ENCODE measurements around the gene FMNL2. TPM values are rescaled to one million over a fixed set of nuclear protein-coding genes. Genes with fewer than 3 reads are reported as not detected.

FMNL2 gene
- total RNA-seq, 3 donors from 2014 or later (not counting 1 experiment from before 2014, with no cell fraction given), result 0.34 to 3.0 (median 0.78) TPM

DNA sequence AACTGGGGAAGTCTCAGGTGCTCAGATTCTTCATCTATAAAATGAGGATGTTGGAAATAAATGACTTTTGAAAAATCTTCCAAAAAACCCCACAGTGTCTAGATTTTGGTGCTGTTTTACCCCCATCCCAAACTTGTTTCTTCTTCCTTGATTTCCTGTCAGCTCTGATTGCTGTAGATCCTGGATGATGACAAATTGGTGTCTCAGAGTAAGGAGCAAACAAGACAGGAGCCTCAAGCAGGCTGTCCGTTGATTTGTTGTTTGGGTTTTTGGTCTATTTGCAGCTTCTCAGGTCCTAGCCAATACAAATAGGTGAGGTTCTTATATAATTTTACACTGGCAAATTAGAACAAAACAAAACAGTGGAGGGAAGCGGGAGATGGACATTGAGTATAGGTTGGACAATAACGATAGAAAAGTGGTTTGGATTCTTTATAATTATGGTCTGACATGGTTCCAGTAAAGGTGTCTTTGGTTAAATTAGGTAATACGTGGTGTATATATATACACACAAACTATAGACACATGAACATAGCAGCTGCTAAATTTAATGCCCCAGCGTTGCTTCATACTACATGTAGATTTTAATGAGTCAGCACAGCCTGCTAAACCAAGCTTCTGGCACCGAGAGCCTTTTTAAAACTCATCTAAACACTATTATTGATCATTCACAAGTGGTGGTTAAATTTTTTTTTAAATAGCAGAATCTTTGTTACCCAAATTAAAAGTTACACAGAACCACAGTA, 142.5 kb downstream of the FMNL2 start:
- Mint-ChIP-seq H3K9me3 (no peaks in the 10 kb centered on the region), H3K4me3 (no peak overlapping the region), H3K27me3 (ENCODE audit: low read depth in 2 of 2) (peaks cover 0 to 4% of the 10 kb centered on the region in 2 donors), H3K4me1 (no peaks in the 10 kb centered on the region), H3K36me3 (no peaks in the 10 kb centered on the region), H3K27ac (no peak overlapping the region)
- Histone ChIP-seq H3K4me1 (ENCODE audit: control insufficient read depth, insufficient read depth, low read length) (no peaks in the 10 kb centered on the region), H3K9me3 (ENCODE audit: control insufficient read depth, insufficient read depth, low read length) (no peaks in the 10 kb centered on the region), H3K4me3 (ENCODE audit: low read length) (no peak overlapping the region), H3K36me3 (ENCODE audit: control insufficient read depth, insufficient read depth, low read length) (no peaks in the 10 kb centered on the region), H3K27ac (ENCODE audit: low read length) (no peak overlapping the region), H3K27me3 (ENCODE audit: control insufficient read depth, insufficient read depth, low read length) (no peaks in the 10 kb centered on the region)
- ATAC-seq, result no peak
- intact Hi-C loops (cut with micrococcal nuclease), result no loop called here
- DNase-seq, result no peak
- TF ChIP-seq, protein P1, sequence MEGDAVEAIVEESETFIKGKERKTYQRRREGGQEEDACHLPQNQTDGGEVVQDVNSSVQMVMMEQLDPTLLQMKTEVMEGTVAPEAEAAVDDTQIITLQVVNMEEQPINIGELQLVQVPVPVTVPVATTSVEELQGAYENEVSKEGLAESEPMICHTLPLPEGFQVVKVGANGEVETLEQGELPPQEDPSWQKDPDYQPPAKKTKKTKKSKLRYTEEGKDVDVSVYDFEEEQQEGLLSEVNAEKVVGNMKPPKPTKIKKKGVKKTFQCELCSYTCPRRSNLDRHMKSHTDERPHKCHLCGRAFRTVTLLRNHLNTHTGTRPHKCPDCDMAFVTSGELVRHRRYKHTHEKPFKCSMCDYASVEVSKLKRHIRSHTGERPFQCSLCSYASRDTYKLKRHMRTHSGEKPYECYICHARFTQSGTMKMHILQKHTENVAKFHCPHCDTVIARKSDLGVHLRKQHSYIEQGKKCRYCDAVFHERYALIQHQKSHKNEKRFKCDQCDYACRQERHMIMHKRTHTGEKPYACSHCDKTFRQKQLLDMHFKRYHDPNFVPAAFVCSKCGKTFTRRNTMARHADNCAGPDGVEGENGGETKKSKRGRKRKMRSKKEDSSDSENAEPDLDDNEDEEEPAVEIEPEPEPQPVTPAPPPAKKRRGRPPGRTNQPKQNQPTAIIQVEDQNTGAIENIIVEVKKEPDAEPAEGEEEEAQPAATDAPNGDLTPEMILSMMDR (IDR thresholded peaks at IDR 0.05), result no peak
- WGBS (ENCODE audit: insufficient coverage), result 57% methylated on average over 1 of the region's 6 CpGs

DNA sequence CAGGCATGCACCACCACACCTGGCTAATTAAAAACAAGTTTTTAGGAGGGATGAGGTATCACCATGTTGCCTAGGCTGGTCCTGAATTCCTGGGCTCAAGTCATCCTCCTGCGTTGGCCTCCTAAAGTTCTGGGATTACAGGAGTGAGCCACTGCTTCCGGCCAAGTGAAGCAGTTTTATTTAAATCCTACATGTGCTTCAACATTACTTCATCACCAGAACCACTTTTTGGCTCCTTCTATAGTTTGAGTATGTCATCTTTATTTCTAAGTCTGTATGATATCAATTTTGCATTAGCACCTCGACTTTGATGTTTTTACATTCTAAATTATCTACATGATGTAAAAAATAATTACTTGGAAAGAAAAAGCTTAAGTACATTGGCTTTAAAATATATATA, 144.3 kb downstream of the FMNL2 start:
- Mint-ChIP-seq H3K27ac (no peak overlapping the region), H3K36me3 (no peaks in the 10 kb centered on the region), H3K27me3 (ENCODE audit: low read depth in 2 of 2) (peaks cover 0 to 4% of the 10 kb centered on the region in 2 donors), H3K4me3 (no peak overlapping the region), H3K9me3 (no peaks in the 10 kb centered on the region), H3K4me1 (no peaks in the 10 kb centered on the region)
- ATAC-seq (no peak), DNase-seq (no peak)
- no peaks in the 10 kb centered on the region for H3K36me3 ChIP-seq (ENCODE audit: control insufficient read depth, insufficient read depth, low read length)
- no peaks in the 10 kb centered on the region for H3K4me1 ChIP-seq (ENCODE audit: control insufficient read depth, insufficient read depth, low read length)
- TF ChIP-seq, protein P1 (IDR thresholded peaks at IDR 0.05), result no peak
- H3K4me3 ChIP-seq (ENCODE audit: low read length), result no peak overlapping the region
- no peaks in the 10 kb centered on the region for H3K9me3 ChIP-seq (ENCODE audit: control insufficient read depth, insufficient read depth, low read length)
- WGBS (ENCODE audit: insufficient coverage), result 88% methylated on average over 1 of the region's 3 CpGs
- intact Hi-C loops (cut with micrococcal nuclease), result no loop called here
- no peaks in the 10 kb centered on the region for H3K27me3 ChIP-seq (ENCODE audit: control insufficient read depth, insufficient read depth, low read length)
- H3K27ac ChIP-seq (ENCODE audit: low read length), result no peak overlapping the region

DNA sequence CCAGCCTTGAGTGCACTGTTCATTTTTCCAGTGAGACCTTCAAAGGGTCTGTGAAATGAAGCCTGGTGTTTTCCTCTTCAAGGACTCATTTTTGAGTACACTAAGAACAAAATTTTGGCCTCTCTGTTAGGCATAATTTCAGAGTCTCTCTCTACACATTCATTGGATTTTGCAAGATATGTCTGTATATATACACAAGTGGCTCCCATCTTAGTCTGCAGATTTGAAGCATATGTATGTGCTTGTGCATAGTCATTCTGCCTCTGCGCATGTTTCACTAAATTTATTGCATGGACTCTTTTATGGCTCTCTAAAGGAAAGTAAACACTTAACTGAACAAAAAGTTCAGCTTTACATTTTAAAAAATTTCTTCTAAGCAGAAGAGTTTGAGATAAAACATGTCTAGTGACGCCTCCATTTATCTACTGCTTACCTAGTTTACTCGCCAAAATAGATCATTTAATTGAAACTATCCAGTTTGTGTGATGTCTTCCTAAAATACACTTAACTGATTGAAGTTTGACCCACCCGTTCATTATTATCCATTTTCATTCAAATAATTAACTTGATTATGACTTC, 145.9 kb downstream of the FMNL2 start:
- Histone ChIP-seq H3K27me3 (ENCODE audit: control insufficient read depth, insufficient read depth, low read length) (no peaks in the 10 kb centered on the region), H3K4me3 (ENCODE audit: low read length) (no peak overlapping the region), H3K36me3 (ENCODE audit: control insufficient read depth, insufficient read depth, low read length) (no peaks in the 10 kb centered on the region), H3K9me3 (ENCODE audit: control insufficient read depth, insufficient read depth, low read length) (no peaks in the 10 kb centered on the region), H3K27ac (ENCODE audit: low read length) (no peak overlapping the region), H3K4me1 (ENCODE audit: control insufficient read depth, insufficient read depth, low read length) (no peaks in the 10 kb centered on the region)
- TF ChIP-seq, protein P1 (IDR thresholded peaks at IDR 0.05), result no peak
- H3K27ac Mint-ChIP-seq, result no peak overlapping the region
- no peaks in the 10 kb centered on the region for H3K9me3 Mint-ChIP-seq
- intact Hi-C loops (cut with micrococcal nuclease), result no loop called here
- H3K27me3 Mint-ChIP-seq (ENCODE audit: low read depth in 2 of 2), result peaks cover 0 to 4% of the 10 kb centered on the region in 2 donors
- 93% methylated on average over 4 of the region's 4 CpGs for WGBS (ENCODE audit: insufficient coverage)
- DNase-seq (no peak), ATAC-seq (no peak)
- no peaks in the 10 kb centered on the region for H3K4me1 Mint-ChIP-seq
- H3K36me3 Mint-ChIP-seq, result no peaks in the 10 kb centered on the region
- no peak overlapping the region for H3K4me3 Mint-ChIP-seq

Measured in natural killer cell (primary cell).